Mesenchymal stem cell (in vitro differentiated cells and primary cell): ENCODE results near the gene PRRC2A. TPM values are rescaled to one million over a fixed set of nuclear protein-coding genes. Genes with fewer than 3 reads are reported as not detected.

ENCODE experiments used
- DNase-seq: peaks from one replicate; pipeline ENCODE4 v3.0.0-alpha.2; 2013
- H2AFZ ChIP-seq: one replicate; pipeline ENCODE4 v1.6.1; 2013; ENCODE audit warnings: low read depth, mild to moderate bottlenecking, control low read depth, inconsistent platforms, low read length, moderate library complexity
- H2AK5ac ChIP-seq: 2 replicates; pipeline ENCODE4 v1.6.1; 2013; ENCODE audit warnings: low read length, moderate library complexity, mild to moderate bottlenecking, inconsistent platforms; ENCODE audit not compliant: severe bottlenecking
- H2BK120ac ChIP-seq: one replicate; pipeline ENCODE4 v1.6.1; 2013; ENCODE audit warnings: low read depth, mild to moderate bottlenecking, inconsistent platforms, low read length, moderate library complexity
- H2BK12ac ChIP-seq, 2 experiments: one replicate each; pipeline ENCODE4 v1.6.1; 2013; ENCODE audit warnings: inconsistent platforms in 2 of 2, low read length in 2 of 2, mild to moderate bottlenecking in 2 of 2, moderate library complexity in 2 of 2, control low read depth in 1 of 2
- H2BK15ac ChIP-seq: one replicate; pipeline ENCODE4 v1.6.1; 2013; ENCODE audit warnings: mild to moderate bottlenecking, low read depth, inconsistent platforms; ENCODE audit not compliant: poor library complexity, severe bottlenecking
- H2BK5ac ChIP-seq: 2 replicates; pipeline ENCODE4 v1.6.1; 2013; ENCODE audit warnings: low read depth, mild to moderate bottlenecking, low read length, control low read depth, inconsistent platforms; ENCODE audit not compliant: poor library complexity, severe bottlenecking
- H3K14ac ChIP-seq, 2 experiments: one replicate each; pipeline ENCODE4 v1.6.1; 2013; ENCODE audit warnings: inconsistent platforms in 2 of 2, low read length in 2 of 2, control low read depth in 1 of 2, mild to moderate bottlenecking in 1 of 2, moderate library complexity in 1 of 2
- H3K18ac ChIP-seq, 2 experiments: one replicate each; pipeline ENCODE4 v1.6.1; 2013; ENCODE audit warnings: inconsistent platforms in 2 of 2, low read length in 2 of 2, control low read depth in 1 of 2, low read depth in 1 of 2, mild to moderate bottlenecking in 1 of 2
- H3K23ac ChIP-seq, 2 experiments: one replicate each; pipeline ENCODE4 v1.6.1; 2013; ENCODE audit warnings: inconsistent platforms in 2 of 2, low read length in 2 of 2, mild to moderate bottlenecking in 2 of 2, moderate library complexity in 2 of 2, control low read depth in 1 of 2
- H3K27ac ChIP-seq: 2 replicates; pipeline ENCODE4 v1.5.1; 2013; ENCODE audit warnings: mild to moderate bottlenecking, moderate library complexity, low read length, control low read depth, inconsistent platforms; ENCODE audit not compliant: poor library complexity, severe bottlenecking
- H3K27me3 ChIP-seq, 2 experiments: 2 replicates each; pipeline versions ENCODE4 v1.6.1 to v1.7.0; 2013; ENCODE audit warnings: low read length in 2 of 2, mild to moderate bottlenecking in 2 of 2, moderate library complexity in 2 of 2, control low read depth in 1 of 2, inconsistent platforms in 1 of 2; ENCODE audit not compliant: control insufficient read depth in 1 of 2, insufficient read depth in 1 of 2
- H3K36me3 ChIP-seq, 2 experiments: 2 replicates each; pipeline versions ENCODE4 v1.6.1 to v1.7.0; 2013; ENCODE audit warnings: low read length in 2 of 2, control low read depth in 1 of 2, inconsistent platforms in 1 of 2, low read depth in 1 of 2, mild to moderate bottlenecking in 1 of 2; ENCODE audit not compliant: insufficient read depth in 2 of 2, control insufficient read depth in 1 of 2
- H3K4ac ChIP-seq, 2 experiments: one replicate each; pipeline ENCODE4 v1.6.1; 2013; ENCODE audit warnings: inconsistent platforms in 2 of 2, low read length in 2 of 2, mild to moderate bottlenecking in 2 of 2, moderate library complexity in 2 of 2, control low read depth in 1 of 2, low read depth in 1 of 2
- H3K4me1 ChIP-seq: 2 replicates; pipeline ENCODE4 v1.6.1; 2013; ENCODE audit warnings: low read depth, low read length, control low read depth; ENCODE audit not compliant: control insufficient read depth, insufficient read depth
- H3K4me2 ChIP-seq: 2 replicates; pipeline ENCODE4 v1.6.1; 2013; ENCODE audit warnings: low read length, mild to moderate bottlenecking, inconsistent platforms; ENCODE audit not compliant: poor library complexity, severe bottlenecking
- H3K4me3 ChIP-seq, 2 experiments: 2 replicates each; pipeline versions ENCODE4 v1.5.1 to v1.7.0; 2013; ENCODE audit warnings: low read length in 2 of 2, mild to moderate bottlenecking in 2 of 2, control low read depth in 1 of 2, low read depth in 1 of 2; ENCODE audit not compliant: insufficient read depth in 1 of 2
- H3K79me1 ChIP-seq: replicated peaks from 2 replicates; pipeline ENCODE4 v1.6.1; 2013; ENCODE audit warnings: mild to moderate bottlenecking, control low read depth, low read length, inconsistent platforms; ENCODE audit not compliant: poor library complexity, severe bottlenecking
- H3K9ac ChIP-seq: 2 replicates; pipeline ENCODE4 v1.7.0; 2013; ENCODE audit warnings: mild to moderate bottlenecking, low read length, moderate library complexity
- H3K9me3 ChIP-seq: 2 replicates; pipeline ENCODE4 v1.7.0; 2013; ENCODE audit warnings: mild to moderate bottlenecking, low read length; ENCODE audit not compliant: control insufficient read depth
- H4K8ac ChIP-seq: one replicate; pipeline ENCODE4 v1.6.1; 2013; ENCODE audit warnings: inconsistent platforms, mild to moderate bottlenecking, low read length, moderate library complexity
- H4K91ac ChIP-seq: one replicate; pipeline ENCODE4 v1.6.1; 2013; ENCODE audit warnings: mild to moderate bottlenecking, low read length, inconsistent platforms
- WGBS: methylation state at CpG from one replicate; pipeline ENCODE4 v1.1.7; 2013; ENCODE audit warnings: mixed read lengths; 5-methylcytosine and 5-hydroxymethylcytosine counted together
- polyA plus RNA-seq, 2 experiments: library from polyadenylated mRNA; stranded (reverse); fragments of 200-250 nt; gene quantifications; one replicate each; pipeline ENCODE4 v1.2.3, GENCODE V29; 2013

PRRC2A gene
- polyA plus RNA-seq (2013, experiment 1 of 2), result 85.3 TPM
- polyA plus RNA-seq (2013, experiment 2 of 2), result 79.7 TPM

GRCh38 chr6:31620586-31621319 is at the start of gene PRRC2A:
Gene PRRC2A, plus strand, starts transcription at chr6:31620715. Its CDS starts 2,075 bp downstream, at chr6:31622790.
- H2BK5ac ChIP-seq, result peak within 1 kb of the TSS; percentile 91
- H2BK12ac ChIP-seq, result peak within 1 kb of the TSS; percentile 66 to 83
- H3K4ac ChIP-seq, result peak within 1 kb of the TSS; percentile 99
- peaks cover 29 to 31% of the 10 kb centered on the region in 2 experiments for H3K36me3 ChIP-seq
- DNase-seq, result no peak
- H3K18ac ChIP-seq, result peak within 1 kb of the TSS; percentile 99
- peaks cover 0 to 3% of the 10 kb centered on the region in 2 experiments for H3K27me3 ChIP-seq
- peak within 1 kb of the TSS; percentile 98 for H2BK120ac ChIP-seq
- peak within 1 kb of the TSS; percentile 92 to 93 for H3K4me3 ChIP-seq
- H4K8ac ChIP-seq, result peak within 1 kb of the TSS; percentile 96
- H3K23ac ChIP-seq, result peak within 1 kb of the TSS; percentile 79 to 93
- H2AFZ ChIP-seq, result peak within 1 kb of the TSS; percentile 61
- peak within 1 kb of the TSS; percentile 97 for H2BK15ac ChIP-seq
- peaks cover 7% of the 10 kb centered on the region for H3K79me1 ChIP-seq
- H3K4me2 ChIP-seq, result peak within 1 kb of the TSS; percentile 86
- peaks cover 10% of the 10 kb centered on the region for H3K4me1 ChIP-seq
- H4K91ac ChIP-seq, result peak within 1 kb of the TSS; percentile 98
- under 1% methylated on average over 39 of the region's 67 CpGs for WGBS
- no peaks in the 10 kb centered on the region for H3K9me3 ChIP-seq
- H3K27ac ChIP-seq, result peak within 1 kb of the TSS; percentile 98
- H2AK5ac ChIP-seq, result peak within 1 kb of the TSS; percentile 98
- peak within 1 kb of the TSS; percentile 86 to 97 for H3K14ac ChIP-seq
- H3K9ac ChIP-seq, result peak within 1 kb of the TSS; percentile 95

GRCh38 chr6:31572041-31572911 is 48.2 kb upstream of the PRRC2A start, which contains the start of gene LTA:
Gene LTA, plus strand, starts transcription at chr6:31572289. Its CDS starts 454 bp downstream, at chr6:31572743.
- H3K36me3 ChIP-seq, result no peaks in the 10 kb centered on the region
- no peak within 1 kb of the TSS for H3K18ac ChIP-seq
- H2AK5ac ChIP-seq, result no peak within 1 kb of the TSS
- no peak within 1 kb of the TSS for H2BK5ac ChIP-seq
- no peak for DNase-seq
- no peaks in the 10 kb centered on the region for H3K4me1 ChIP-seq
- no peaks in the 10 kb centered on the region for H3K79me1 ChIP-seq
- H3K4me3 ChIP-seq, result no peak within 1 kb of the TSS
- no peak within 1 kb of the TSS for H3K4me2 ChIP-seq
- H3K27ac ChIP-seq, result no peak within 1 kb of the TSS
- no peak within 1 kb of the TSS for H2BK120ac ChIP-seq
- no peak within 1 kb of the TSS for H2AFZ ChIP-seq
- peaks cover 0 to 10% of the 10 kb centered on the region in 2 experiments for H3K27me3 ChIP-seq
- H4K91ac ChIP-seq, result no peak within 1 kb of the TSS
- peak within 1 kb of the TSS; percentile 57 for H2BK15ac ChIP-seq
- no peak within 1 kb of the TSS for H3K4ac ChIP-seq
- H4K8ac ChIP-seq, result no peak within 1 kb of the TSS
- no peaks in the 10 kb centered on the region for H3K9me3 ChIP-seq
- no peak within 1 kb of the TSS for H2BK12ac ChIP-seq
- no peak within 1 kb of the TSS for H3K23ac ChIP-seq
- H3K14ac ChIP-seq, result no peak within 1 kb of the TSS
- H3K9ac ChIP-seq, result no peak within 1 kb of the TSS
- 92% methylated on average over 27 of the region's 27 CpGs for WGBS

GRCh38 chr6:31573239-31574105 is 47.0 kb upstream of the PRRC2A start:
- DNase-seq, result no peak
- Histone ChIP-seq H2AFZ (no peak overlapping the region), H2BK5ac (no peak overlapping the region), H3K4ac (no peak overlapping the region), H3K14ac (no peak overlapping the region), H4K8ac (no peak overlapping the region), H2BK120ac (no peak overlapping the region), H3K23ac (no peak overlapping the region), H2AK5ac (no peak overlapping the region), H4K91ac (no peak overlapping the region), H2BK15ac (no peak overlapping the region), H3K79me1 (no peaks in the 10 kb centered on the region), H3K4me1 (peaks cover 2% of the 10 kb centered on the region), H3K36me3 (no peaks in the 10 kb centered on the region), H3K9ac (no peak overlapping the region), H3K4me2 (no peak overlapping the region), H3K9me3 (no peaks in the 10 kb centered on the region), H2BK12ac (no peak overlapping the region), H3K27me3 (peaks cover 0 to 10% of the 10 kb centered on the region in 2 experiments), H3K18ac (no peak overlapping the region), H3K4me3 (no peak overlapping the region), H3K27ac (no peak overlapping the region)
- 85% methylated on average over 9 of the region's 9 CpGs for WGBS
